CD14-positive monocyte (primary cell): ENCODE results near the gene ADGRG6. TPM values are rescaled to one million over a fixed set of nuclear protein-coding genes. Genes with fewer than 3 reads are reported as not detected.

Experiments
- DNase-seq, 3 donors: peaks; one replicate each; pipeline ENCODE4 v3.0.0-alpha.2; 2011 to 2022
- H2AFZ ChIP-seq: 2 replicates; pipeline ENCODE4 v1.6.0; 2012; ENCODE audit warnings: mild to moderate bottlenecking, low read depth, low read length, inconsistent platforms; ENCODE audit not compliant: insufficient read depth, poor library complexity, severe bottlenecking
- H3K27ac ChIP-seq, 2 donors: 1 replicate in 1 of 2; 2 replicates in 1 of 2; pipeline ENCODE4 v1.5.1; 2012 to 2013; ENCODE audit warnings: low read length in 2 of 2, control low read depth in 1 of 2, inconsistent platforms in 1 of 2, low read depth in 1 of 2, mild to moderate bottlenecking in 1 of 2
- H3K27me3 ChIP-seq, 2 donors: one replicate each; pipeline versions ENCODE4 v1.6.0 to v1.6.1; 2011 to 2013; ENCODE audit warnings: low read length in 2 of 2; ENCODE audit not compliant: control insufficient read depth in 2 of 2, insufficient read depth in 2 of 2
- H3K36me3 ChIP-seq, 2 donors: replicated peaks in 1 of 2; 1 replicate in 1 of 2; 2 replicates in 1 of 2; pipeline versions ENCODE4 v1.5.1 to v1.6.1; 2012 to 2013; ENCODE audit warnings: low read length in 2 of 2, control low read depth in 1 of 2, inconsistent platforms in 1 of 2, mild to moderate bottlenecking in 1 of 2; ENCODE audit not compliant: insufficient read depth in 2 of 2, control insufficient read depth in 1 of 2
- H3K4me1 ChIP-seq, 2 donors: 1 replicate in 1 of 2; 2 replicates in 1 of 2; pipeline versions ENCODE4 v1.5.1 to v1.6.1; 2012 to 2013; ENCODE audit warnings: low read length in 2 of 2, control low read depth in 1 of 2, inconsistent platforms in 1 of 2, mild to moderate bottlenecking in 1 of 2, moderate library complexity in 1 of 2; ENCODE audit not compliant: insufficient read depth in 2 of 2, control insufficient read depth in 1 of 2
- H3K4me2 ChIP-seq: replicated peaks from 2 replicates; pipeline ENCODE3; 2012; ENCODE audit warnings: low read length, moderate library complexity, mild to moderate bottlenecking; ENCODE audit not compliant: poor library complexity, severe bottlenecking; ENCODE audit errors: extremely low read depth
- H3K4me3 ChIP-seq, 3 experiments: fragments of 200-600 bp in 1 of 3; sonication (generic) in 1 of 3; replicated peaks in 1 of 3; 1 replicate in 2 of 3; 2 replicates in 1 of 3; pipeline ENCODE4 v1.5.1; 2011 to 2013; ENCODE audit warnings: low read length in 3 of 3, mild to moderate bottlenecking in 3 of 3, control low read depth in 2 of 3, low read depth in 2 of 3, inconsistent platforms in 1 of 3, moderate library complexity in 1 of 3
- H3K79me2 ChIP-seq: 2 replicates; pipeline ENCODE4 v1.6.0; 2012; ENCODE audit warnings: mild to moderate bottlenecking, control low read depth, inconsistent platforms, low read length, moderate library complexity; ENCODE audit not compliant: insufficient read depth
- H3K9ac ChIP-seq: 2 replicates; pipeline ENCODE4 v1.6.0; 2017; ENCODE audit warnings: low read length, mild to moderate bottlenecking; ENCODE audit not compliant: insufficient read depth, poor library complexity, severe bottlenecking
- H3K9me3 ChIP-seq, 2 donors: replicated peaks in 1 of 2; 1 replicate in 1 of 2; 2 replicates in 1 of 2; pipeline versions ENCODE4 v1.5.1 to v1.6.1; 2012 to 2013; ENCODE audit warnings: low read length in 2 of 2, control low read depth in 1 of 2; ENCODE audit not compliant: control insufficient read depth in 1 of 2, insufficient read depth in 1 of 2
- H4K20me1 ChIP-seq: 2 replicates; pipeline ENCODE4 v1.6.0; 2012; ENCODE audit warnings: mild to moderate bottlenecking, low read length, control low read depth, moderate library complexity; ENCODE audit not compliant: insufficient read depth
- H3K27ac Mint-ChIP-seq, 7 donors: one replicate each; pipeline ENCODE4 v1.8.0; 2020; ENCODE audit warnings: mild to moderate bottlenecking in 7 of 7, mixed read lengths in 7 of 7, moderate library complexity in 6 of 7, inconsistent platforms in 2 of 7
- H3K27me3 Mint-ChIP-seq, 3 donors: one replicate each; pipeline ENCODE4 v1.8.0; 2021 to 2022; ENCODE audit warnings: low read depth in 3 of 3, mild to moderate bottlenecking in 3 of 3, mixed read lengths in 3 of 3, moderate library complexity in 3 of 3, inconsistent platforms in 1 of 3
- H3K36me3 Mint-ChIP-seq, 2 donors: one replicate each; pipeline ENCODE4 v1.8.0; 2020; ENCODE audit warnings: mixed read lengths in 2 of 2, inconsistent platforms in 1 of 2, mild to moderate bottlenecking in 1 of 2
- H3K4me1 Mint-ChIP-seq: one replicate; pipeline ENCODE4 v1.8.0; 2020; ENCODE audit warnings: mild to moderate bottlenecking, mixed read lengths
- H3K4me3 Mint-ChIP-seq, 2 donors: one replicate each; pipeline ENCODE4 v1.8.0; 2020; ENCODE audit warnings: mild to moderate bottlenecking in 2 of 2, mixed read lengths in 2 of 2, moderate library complexity in 1 of 2
- H3K9me3 Mint-ChIP-seq, 7 donors: one replicate each; pipeline ENCODE4 v1.8.0; 2020 to 2022; ENCODE audit warnings: mixed read lengths in 7 of 7, mild to moderate bottlenecking in 6 of 7, moderate library complexity in 6 of 7, inconsistent platforms in 2 of 7
- WGBS: methylation state at CpG from one replicate; pipeline ENCODE4 v1.1.5; 2013; ENCODE audit warnings: missing lambda C conversion rate; ENCODE audit not compliant: insufficient coverage; 5-methylcytosine and 5-hydroxymethylcytosine counted together
- intact Hi-C, 2 donors: fragments of 100-400 bp; cut with micrococcal nuclease; formaldehyde crosslinking; loops; one replicate each; pipeline versions ENCODE4 v1.15.0 to v1.15.1; 2023
- polyA plus RNA-seq, 3 donors: library from polyadenylated mRNA; depleted of rRNA in 1 of 3; unstranded in 2 of 3; stranded (reverse) in 1 of 3; fragments of 300-500 nt in 2 of 3; fragments of >200 nt in 1 of 3; fragmentation: Illumina TruSeq in 2 of 3; gene quantifications; 1 replicate in 2 of 3; 2 replicates in 1 of 3; pipeline ENCODE4 v1.2.3, GENCODE V29; 2012 to 2021
- TF ChIP-seq, protein P1 (sequence below): fragments of 200-600 bp; IDR thresholded peaks from one replicate; pipeline ENCODE4 v1.8.0; 2022; ENCODE audit warnings: antibody characterized with exemption, mild to moderate bottlenecking

The ADGRG6 gene
- polyA plus RNA-seq, 3 donors = 0.18 to 0.31 TPM; not detected in 1

DNA sequence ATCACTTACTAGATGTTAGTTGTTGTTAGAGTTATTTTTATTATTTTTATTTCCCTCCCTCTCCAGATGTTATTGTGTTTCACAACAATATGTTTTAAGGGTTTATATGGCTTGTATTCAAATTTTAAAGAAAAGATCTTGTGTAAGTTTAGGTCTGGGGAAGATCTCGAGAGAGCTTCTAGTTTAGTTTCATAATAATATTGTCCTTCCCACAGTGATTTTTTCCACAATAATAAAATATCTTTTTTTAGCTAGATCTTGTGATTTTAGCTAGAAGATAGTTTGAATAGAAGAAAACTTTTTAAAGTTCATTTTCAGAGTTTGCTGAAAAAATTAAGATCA is 55.0 kb downstream of the ADGRG6 start:
- no peaks in the 10 kb centered on the region for H3K4me1 ChIP-seq
- H3K4me1 Mint-ChIP-seq = no peaks in the 10 kb centered on the region
- H3K27me3 ChIP-seq = no peaks in the 10 kb centered on the region
- no peaks in the 10 kb centered on the region for H3K9me3 ChIP-seq
- no peak overlapping the region for H3K4me3 Mint-ChIP-seq
- H3K27me3 Mint-ChIP-seq = peaks cover 0 to 6% (median 0%) of the 10 kb centered on the region in 3 donors
- intact Hi-C loops = no loop called here
- no peak for DNase-seq
- H3K36me3 ChIP-seq = no peaks in the 10 kb centered on the region
- no peak overlapping the region for H3K4me2 ChIP-seq
- H4K20me1 ChIP-seq = no peaks in the 10 kb centered on the region
- no peaks in the 10 kb centered on the region for H3K36me3 Mint-ChIP-seq
- H2AFZ ChIP-seq = no peak overlapping the region
- H3K9me3 Mint-ChIP-seq = no peaks in the 10 kb centered on the region
- no peak overlapping the region for H3K27ac Mint-ChIP-seq
- no peaks in the 10 kb centered on the region for H3K79me2 ChIP-seq
- no peak overlapping the region for H3K4me3 ChIP-seq
- TF ChIP-seq, protein P1, sequence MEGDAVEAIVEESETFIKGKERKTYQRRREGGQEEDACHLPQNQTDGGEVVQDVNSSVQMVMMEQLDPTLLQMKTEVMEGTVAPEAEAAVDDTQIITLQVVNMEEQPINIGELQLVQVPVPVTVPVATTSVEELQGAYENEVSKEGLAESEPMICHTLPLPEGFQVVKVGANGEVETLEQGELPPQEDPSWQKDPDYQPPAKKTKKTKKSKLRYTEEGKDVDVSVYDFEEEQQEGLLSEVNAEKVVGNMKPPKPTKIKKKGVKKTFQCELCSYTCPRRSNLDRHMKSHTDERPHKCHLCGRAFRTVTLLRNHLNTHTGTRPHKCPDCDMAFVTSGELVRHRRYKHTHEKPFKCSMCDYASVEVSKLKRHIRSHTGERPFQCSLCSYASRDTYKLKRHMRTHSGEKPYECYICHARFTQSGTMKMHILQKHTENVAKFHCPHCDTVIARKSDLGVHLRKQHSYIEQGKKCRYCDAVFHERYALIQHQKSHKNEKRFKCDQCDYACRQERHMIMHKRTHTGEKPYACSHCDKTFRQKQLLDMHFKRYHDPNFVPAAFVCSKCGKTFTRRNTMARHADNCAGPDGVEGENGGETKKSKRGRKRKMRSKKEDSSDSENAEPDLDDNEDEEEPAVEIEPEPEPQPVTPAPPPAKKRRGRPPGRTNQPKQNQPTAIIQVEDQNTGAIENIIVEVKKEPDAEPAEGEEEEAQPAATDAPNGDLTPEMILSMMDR = no peak
- no CpG with 5 or more reads among the region's 1 CpG for WGBS
- H3K9ac ChIP-seq = no peak overlapping the region
- no peak overlapping the region for H3K27ac ChIP-seq

DNA sequence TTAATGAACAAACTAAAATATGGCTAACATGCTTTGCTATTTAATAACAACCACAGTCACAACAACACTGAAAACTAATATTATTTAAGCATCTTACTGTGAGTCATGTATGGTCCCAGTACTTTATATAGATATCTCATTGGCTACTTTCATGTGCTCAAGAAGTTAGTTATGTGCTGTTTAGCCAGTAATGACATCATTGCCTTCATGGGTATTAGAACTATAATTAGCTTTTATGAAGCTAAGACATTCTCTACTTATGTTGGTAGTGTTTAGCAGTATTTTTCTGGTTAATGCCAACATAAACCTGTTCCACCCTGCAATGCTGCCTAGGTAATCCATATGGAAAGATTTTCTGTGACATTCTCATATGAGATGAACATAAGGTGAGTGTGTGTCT is 56.1 kb downstream of the ADGRG6 start:
- Histone ChIP-seq H2AFZ (no peak overlapping the region), H3K4me1 (no peaks in the 10 kb centered on the region), H3K27ac (no peak overlapping the region), H3K79me2 (no peaks in the 10 kb centered on the region), H3K4me3 (no peak overlapping the region), H3K9me3 (no peaks in the 10 kb centered on the region), H3K9ac (no peak overlapping the region), H3K4me2 (no peak overlapping the region), H3K27me3 (no peaks in the 10 kb centered on the region), H3K36me3 (no peaks in the 10 kb centered on the region), H4K20me1 (no peaks in the 10 kb centered on the region)
- TF ChIP-seq, protein P1 = no peak
- H3K9me3 Mint-ChIP-seq = no peaks in the 10 kb centered on the region
- peaks cover 0 to 6% (median 0%) of the 10 kb centered on the region in 3 donors for H3K27me3 Mint-ChIP-seq
- H3K27ac Mint-ChIP-seq = no peak overlapping the region
- H3K4me1 Mint-ChIP-seq = no peaks in the 10 kb centered on the region
- intact Hi-C loops = no loop called here
- DNase-seq = no peak
- no peak overlapping the region for H3K4me3 Mint-ChIP-seq
- H3K36me3 Mint-ChIP-seq = no peaks in the 10 kb centered on the region
